ENCODE data around the gene STC2. TPM values are rescaled to one million over a fixed set of nuclear protein-coding genes. Genes with fewer than 3 reads are reported as not detected.

Gene STC2
- total and polyA plus RNA-seq, 2 experiments from 2014 or later = 26.6 to 27.8 TPM

- H3K27me3 ChIP-seq = no peaks in the 10 kb centered on the region
- no peak for TF ChIP-seq CTCF (IDR thresholded peaks at IDR 0.05; ENCODE audit: poor library complexity)
- no peak for TF ChIP-seq EZH2phosphoT487 (IDR thresholded peaks at IDR 0.05; ENCODE audit: low read depth, severe bottlenecking, unreplicated experiment)
- TF ChIP-seq EZH2 (IDR thresholded peaks at IDR 0.05; ENCODE audit: borderline replicate concordance) = no peak
- H3K4me1 ChIP-seq (ENCODE audit: insufficient read depth) = peaks cover 20% of the 10 kb centered on the region
- no peak overlapping the region for H3K27ac ChIP-seq
- H3K79me2 ChIP-seq = no peaks in the 10 kb centered on the region
- no peak overlapping the region for H3K4me3 ChIP-seq
- H3K4me2 ChIP-seq = no peak overlapping the region
- H2AFZ ChIP-seq = no peak overlapping the region
- no peaks in the 10 kb centered on the region for H3K9me3 ChIP-seq (ENCODE audit: low read depth)
- H4K20me1 ChIP-seq (ENCODE audit: insufficient read depth, poor library complexity, severe bottlenecking) = no peaks in the 10 kb centered on the region
- 78% methylated on average over 3 of the region's 3 CpGs for WGBS (ENCODE audit: low lambda C conversion rate, missing lambda C conversion rate)
- no peaks in the 10 kb centered on the region for H3K9me2 ChIP-seq (replicated peaks; ENCODE audit: insufficient read depth)
- no peak for DNase-seq (ENCODE audit: low spot score)
- no peaks in the 10 kb centered on the region for H3K36me3 ChIP-seq (replicated peaks; ENCODE audit: insufficient read depth, low read depth)
These were observed 15.4 kb downstream of the STC2 start for GRCh38 chr5:173312821-173313220.

GRCh38 chr5:173311818-173312585 is 16.2 kb downstream of the STC2 start:
- no peaks in the 10 kb centered on the region for H3K36me3 ChIP-seq (replicated peaks; ENCODE audit: insufficient read depth, low read depth)
- no peak overlapping the region for H3K4me2 ChIP-seq
- H3K9me2 ChIP-seq (replicated peaks; ENCODE audit: insufficient read depth) = no peaks in the 10 kb centered on the region
- DNase-seq (ENCODE audit: low spot score) = no peak
- no peaks in the 10 kb centered on the region for H3K9me3 ChIP-seq (ENCODE audit: low read depth)
- no peak for TF ChIP-seq EZH2phosphoT487 (IDR thresholded peaks at IDR 0.05; ENCODE audit: low read depth, severe bottlenecking, unreplicated experiment)
- TF ChIP-seq CTCF (IDR thresholded peaks at IDR 0.05; ENCODE audit: poor library complexity) = no peak
- no peak for TF ChIP-seq EZH2 (IDR thresholded peaks at IDR 0.05; ENCODE audit: borderline replicate concordance)
- no peaks in the 10 kb centered on the region for H3K79me2 ChIP-seq
- H3K27ac ChIP-seq = no peak overlapping the region
- no peaks in the 10 kb centered on the region for H4K20me1 ChIP-seq (ENCODE audit: insufficient read depth, poor library complexity, severe bottlenecking)
- H3K4me1 ChIP-seq (ENCODE audit: insufficient read depth) = peaks cover 20% of the 10 kb centered on the region
- no peak overlapping the region for H2AFZ ChIP-seq
- no peaks in the 10 kb centered on the region for H3K27me3 ChIP-seq
- WGBS (ENCODE audit: low lambda C conversion rate, missing lambda C conversion rate) = 92% methylated on average over 9 of the region's 9 CpGs
- H3K4me3 ChIP-seq = no peak overlapping the region

GRCh38 chr5:173310861-173311785 is 17.1 kb downstream of the STC2 start:
- H3K79me2 ChIP-seq = no peaks in the 10 kb centered on the region
- no peaks in the 10 kb centered on the region for H4K20me1 ChIP-seq (ENCODE audit: insufficient read depth, poor library complexity, severe bottlenecking)
- TF ChIP-seq CTCF (IDR thresholded peaks at IDR 0.05; ENCODE audit: poor library complexity) = no peak
- no peak for TF ChIP-seq EZH2 (IDR thresholded peaks at IDR 0.05; ENCODE audit: borderline replicate concordance)
- no peak for TF ChIP-seq EZH2phosphoT487 (IDR thresholded peaks at IDR 0.05; ENCODE audit: low read depth, severe bottlenecking, unreplicated experiment)
- no peak overlapping the region for H2AFZ ChIP-seq
- peaks cover 13% of the 10 kb centered on the region for H3K4me1 ChIP-seq (ENCODE audit: insufficient read depth)
- H3K27ac ChIP-seq = peak overlapping the region; percentile 55
- H3K36me3 ChIP-seq (replicated peaks; ENCODE audit: insufficient read depth, low read depth) = no peaks in the 10 kb centered on the region
- WGBS (ENCODE audit: low lambda C conversion rate, missing lambda C conversion rate) = 82% methylated on average over 15 of the region's 15 CpGs
- no peak for DNase-seq (ENCODE audit: low spot score)
- no peak overlapping the region for H3K4me2 ChIP-seq
- H3K9me3 ChIP-seq (ENCODE audit: low read depth) = no peaks in the 10 kb centered on the region
- H3K27me3 ChIP-seq = no peaks in the 10 kb centered on the region
- H3K4me3 ChIP-seq = no peak overlapping the region
- H3K9me2 ChIP-seq (replicated peaks; ENCODE audit: insufficient read depth) = no peaks in the 10 kb centered on the region

All from hepatocyte (in vitro differentiated cells).